CD4-positive, alpha-beta T cell treated with Interleukin-4 for 4 hours (primary cell): ENCODE measurements around the gene CXCL9.

Experiments
- DNase-seq: peaks from one replicate; pipeline ENCODE4 v3.0.0-alpha.2; 2020

CXCL9 gene

DNA sequence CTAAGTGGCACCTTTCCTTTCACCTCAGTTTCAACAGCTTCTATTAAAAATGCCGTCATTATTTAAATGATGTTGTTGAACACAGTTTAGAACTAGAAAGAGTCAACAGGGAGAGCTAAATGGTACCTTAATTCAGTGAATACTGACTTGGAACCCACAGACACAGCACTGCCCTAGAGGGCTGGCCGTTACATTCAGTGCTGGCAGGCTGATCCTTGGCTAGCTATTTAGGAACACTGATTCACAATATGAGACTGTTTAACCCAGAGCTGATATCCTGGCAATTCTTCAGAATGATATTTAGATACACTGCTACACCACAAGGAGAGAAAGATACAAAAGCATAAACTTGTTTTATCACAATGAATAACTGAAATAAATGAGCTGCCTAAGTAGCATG, 53.8 kb downstream of the CXCL9 start:
- no peak for DNase-seq
